B cell (primary cell): ENCODE measurements around the gene ESRRA.

Source experiments
- EZH2 ChIP-seq: IDR thresholded peaks from 2 replicates; pipeline ENCODE4 v1.6.1; 2012; ENCODE audit warnings: borderline replicate concordance, low read depth, mild to moderate bottlenecking, moderate library complexity, low read length; ENCODE audit not compliant: insufficient read depth, poor library complexity, severe bottlenecking
- TF ChIP-seq, protein P1 (sequence below): fragments of 200-600 bp; IDR thresholded peaks from one replicate; pipeline ENCODE4 v1.8.0; 2022; ENCODE audit warnings: antibody characterized with exemption, mild to moderate bottlenecking

DNA sequence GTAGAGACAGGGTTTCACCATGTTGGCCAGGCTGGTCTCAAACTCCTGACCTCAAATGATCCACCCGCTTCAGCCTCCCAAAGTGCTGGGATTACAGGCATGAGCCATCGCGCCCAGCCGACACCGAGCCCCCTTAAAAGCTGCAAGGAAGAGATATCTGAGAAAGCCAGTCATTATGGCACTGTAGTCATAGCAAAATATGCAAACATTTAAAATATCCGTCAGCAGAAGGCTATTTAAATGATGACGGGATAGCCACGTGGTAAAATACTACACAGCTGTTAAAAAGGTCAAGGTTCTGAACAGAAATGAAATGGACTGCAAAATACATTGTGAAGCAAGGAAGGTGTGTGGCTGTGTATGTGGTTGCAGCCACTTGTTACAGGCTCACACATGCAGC, 28.2 kb downstream of the ESRRA start:
- TF ChIP-seq, protein P1, sequence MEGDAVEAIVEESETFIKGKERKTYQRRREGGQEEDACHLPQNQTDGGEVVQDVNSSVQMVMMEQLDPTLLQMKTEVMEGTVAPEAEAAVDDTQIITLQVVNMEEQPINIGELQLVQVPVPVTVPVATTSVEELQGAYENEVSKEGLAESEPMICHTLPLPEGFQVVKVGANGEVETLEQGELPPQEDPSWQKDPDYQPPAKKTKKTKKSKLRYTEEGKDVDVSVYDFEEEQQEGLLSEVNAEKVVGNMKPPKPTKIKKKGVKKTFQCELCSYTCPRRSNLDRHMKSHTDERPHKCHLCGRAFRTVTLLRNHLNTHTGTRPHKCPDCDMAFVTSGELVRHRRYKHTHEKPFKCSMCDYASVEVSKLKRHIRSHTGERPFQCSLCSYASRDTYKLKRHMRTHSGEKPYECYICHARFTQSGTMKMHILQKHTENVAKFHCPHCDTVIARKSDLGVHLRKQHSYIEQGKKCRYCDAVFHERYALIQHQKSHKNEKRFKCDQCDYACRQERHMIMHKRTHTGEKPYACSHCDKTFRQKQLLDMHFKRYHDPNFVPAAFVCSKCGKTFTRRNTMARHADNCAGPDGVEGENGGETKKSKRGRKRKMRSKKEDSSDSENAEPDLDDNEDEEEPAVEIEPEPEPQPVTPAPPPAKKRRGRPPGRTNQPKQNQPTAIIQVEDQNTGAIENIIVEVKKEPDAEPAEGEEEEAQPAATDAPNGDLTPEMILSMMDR, result no peak
- no peak for TF ChIP-seq EZH2
